ENCODE data around the gene RPAP2. TPM values are rescaled to one million over a fixed set of nuclear protein-coding genes. Genes with fewer than 3 reads are reported as not detected.
A peak's percentile ranks its signal among the peaks of the same experiment; 100 is the strongest.

Gene RPAP2
- total and polyA plus RNA-seq, 10 of the 15 experiments (the other 5 are each of a cell fraction or from before 2014, with no cell fraction given): 11.4 to 39.5 (median 21.7) TPM

DNA sequence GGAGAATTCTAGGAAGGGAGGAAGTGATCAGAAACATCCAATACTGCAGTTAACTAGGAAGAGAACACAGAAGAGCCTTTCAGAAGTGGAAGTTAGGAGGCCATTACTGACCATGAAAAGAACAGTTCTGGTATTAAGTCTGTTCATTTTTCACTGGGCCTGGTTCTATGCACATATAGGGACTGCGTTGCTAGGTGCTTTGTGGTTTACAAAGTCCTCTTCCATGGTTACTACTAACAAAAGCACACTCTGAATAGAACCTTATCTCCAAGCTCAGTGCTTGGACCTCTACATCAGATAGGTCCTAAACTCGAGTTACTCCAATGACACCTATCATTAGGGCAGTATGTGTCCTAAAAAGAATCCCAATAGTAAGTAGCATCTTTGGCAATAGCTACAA is 75.4 kb downstream of the RPAP2 start:
- no peaks in the 10 kb centered on the region for H3K79me2 ChIP-seq (ENCODE audit: control insufficient read depth, insufficient read depth, low read length)
- no peak overlapping the region for H3K4me3 ChIP-seq
- H3K27ac ChIP-seq (ENCODE audit: control insufficient read depth, insufficient read depth): no peak overlapping the region
- no peaks in the 10 kb centered on the region; a peak in 2 of 4 replicates for H3K36me3 ChIP-seq (ENCODE audit: control insufficient read depth in 2 of 2, insufficient read depth in 2 of 2, low read length in 1 of 2)
- intact Hi-C loops (cut with micrococcal nuclease; ENCODE audit: unreplicated experiment): no loop called here
- CTCF ChIA-PET: interaction anchor here (0.6 kb wide), 1 partner anchor 210 kb away, joined by 3 read pairs; no protein-coding TSS in a partner anchor
- no peak overlapping the region for H3K9ac ChIP-seq (ENCODE audit: control insufficient read depth, insufficient read depth, low read length)
- SMC1A ChIA-PET (ENCODE audit: uncharacterized antibody, unreplicated experiment): interaction anchor here (0.9 kb wide), 1 partner anchor 12 kb away, joined by 3 read pairs; no protein-coding TSS in a partner anchor
- in situ Hi-C loops (cut with MboI): no loop called here
- TF ChIP-seq, protein P1, sequence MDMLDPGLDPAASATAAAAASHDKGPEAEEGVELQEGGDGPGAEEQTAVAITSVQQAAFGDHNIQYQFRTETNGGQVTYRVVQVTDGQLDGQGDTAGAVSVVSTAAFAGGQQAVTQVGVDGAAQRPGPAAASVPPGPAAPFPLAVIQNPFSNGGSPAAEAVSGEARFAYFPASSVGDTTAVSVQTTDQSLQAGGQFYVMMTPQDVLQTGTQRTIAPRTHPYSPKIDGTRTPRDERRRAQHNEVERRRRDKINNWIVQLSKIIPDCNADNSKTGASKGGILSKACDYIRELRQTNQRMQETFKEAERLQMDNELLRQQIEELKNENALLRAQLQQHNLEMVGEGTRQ (IDR thresholded peaks at IDR 0.05; ENCODE audit: borderline replicate concordance, low read depth, low read length): no peak
- no peak for TF ChIP-seq ZBED1 (IDR thresholded peaks at IDR 0.05; ENCODE audit: borderline replicate concordance)
- TF ChIP-seq, protein P2, sequence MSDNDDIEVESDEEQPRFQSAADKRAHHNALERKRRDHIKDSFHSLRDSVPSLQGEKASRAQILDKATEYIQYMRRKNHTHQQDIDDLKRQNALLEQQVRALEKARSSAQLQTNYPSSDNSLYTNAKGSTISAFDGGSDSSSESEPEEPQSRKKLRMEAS (IDR thresholded peaks at IDR 0.05; ENCODE audit: low read depth, low read length): no peak
- TF ChIP-seq, protein P3, sequence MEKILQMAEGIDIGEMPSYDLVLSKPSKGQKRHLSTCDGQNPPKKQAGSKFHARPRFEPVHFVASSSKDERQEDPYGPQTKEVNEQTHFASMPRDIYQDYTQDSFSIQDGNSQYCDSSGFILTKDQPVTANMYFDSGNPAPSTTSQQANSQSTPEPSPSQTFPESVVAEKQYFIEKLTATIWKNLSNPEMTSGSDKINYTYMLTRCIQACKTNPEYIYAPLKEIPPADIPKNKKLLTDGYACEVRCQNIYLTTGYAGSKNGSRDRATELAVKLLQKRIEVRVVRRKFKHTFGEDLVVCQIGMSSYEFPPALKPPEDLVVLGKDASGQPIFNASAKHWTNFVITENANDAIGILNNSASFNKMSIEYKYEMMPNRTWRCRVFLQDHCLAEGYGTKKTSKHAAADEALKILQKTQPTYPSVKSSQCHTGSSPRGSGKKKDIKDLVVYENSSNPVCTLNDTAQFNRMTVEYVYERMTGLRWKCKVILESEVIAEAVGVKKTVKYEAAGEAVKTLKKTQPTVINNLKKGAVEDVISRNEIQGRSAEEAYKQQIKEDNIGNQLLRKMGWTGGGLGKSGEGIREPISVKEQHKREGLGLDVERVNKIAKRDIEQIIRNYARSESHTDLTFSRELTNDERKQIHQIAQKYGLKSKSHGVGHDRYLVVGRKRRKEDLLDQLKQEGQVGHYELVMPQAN (conservative IDR thresholded peaks at IDR 0.05): no peak
- TF ChIP-seq ESRRA (IDR thresholded peaks at IDR 0.05; ENCODE audit: low read length): no peak
- no peak for TF ChIP-seq MTA2 (IDR thresholded peaks at IDR 0.05; ENCODE audit: low read depth)
- TF ChIP-seq SMC3 (IDR thresholded peaks at IDR 0.05; ENCODE audit: borderline replicate concordance, low read length): no peak
- no peak for TF ChIP-seq SIX5 (IDR thresholded peaks at IDR 0.05; ENCODE audit: low read depth, low read length, severe bottlenecking)
- no peak for TF ChIP-seq POLR2A (IDR thresholded peaks at IDR 0.05; ENCODE audit: low read depth, low read length)
- TF ChIP-seq, protein P4, sequence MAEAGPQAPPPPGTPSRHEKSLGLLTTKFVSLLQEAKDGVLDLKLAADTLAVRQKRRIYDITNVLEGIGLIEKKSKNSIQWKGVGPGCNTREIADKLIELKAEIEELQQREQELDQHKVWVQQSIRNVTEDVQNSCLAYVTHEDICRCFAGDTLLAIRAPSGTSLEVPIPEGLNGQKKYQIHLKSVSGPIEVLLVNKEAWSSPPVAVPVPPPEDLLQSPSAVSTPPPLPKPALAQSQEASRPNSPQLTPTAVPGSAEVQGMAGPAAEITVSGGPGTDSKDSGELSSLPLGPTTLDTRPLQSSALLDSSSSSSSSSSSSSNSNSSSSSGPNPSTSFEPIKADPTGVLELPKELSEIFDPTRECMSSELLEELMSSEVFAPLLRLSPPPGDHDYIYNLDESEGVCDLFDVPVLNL (IDR thresholded peaks at IDR 0.05; ENCODE audit: low read depth, low read length): no peak
- no peak for TF ChIP-seq JUND (IDR thresholded peaks at IDR 0.05; ENCODE audit: low read depth, low read length)
- H3K9me3 ChIP-seq (replicated peaks; ENCODE audit: control insufficient read depth, insufficient read depth, low read length): no peaks in the 10 kb centered on the region
- H3K4me2 ChIP-seq (ENCODE audit: control insufficient read depth, insufficient read depth): no peak overlapping the region
- ATAC-seq (no peak), FAIRE-seq (peak; percentile 44), DNase-seq (ENCODE audit: low read depth, low spot score) (no peak)
- H3K27me3 ChIP-seq (replicated peaks in 1 of 2; ENCODE audit: control insufficient read depth in 2 of 2, insufficient read depth in 2 of 2, low read length in 1 of 2): no peaks in the 10 kb centered on the region
- POLR2A ChIA-PET: no interaction called here
- H4K20me1 ChIP-seq (ENCODE audit: control insufficient read depth, insufficient read depth): no peaks in the 10 kb centered on the region
- BruUV-seq (replicated peaks): no TSS peak
- 68% methylated on average over 2 of the region's 2 CpGs for WGBS (ENCODE audit: insufficient coverage, insufficient replicate concordance, low lambda C conversion rate, missing lambda C conversion rate)
- no peaks in the 10 kb centered on the region for H3K4me1 ChIP-seq (ENCODE audit: control insufficient read depth, insufficient read depth, low read length)
- H2AFZ ChIP-seq (ENCODE audit: control insufficient read depth, low read depth, low read length): no peak overlapping the region
- RAD21 ChIA-PET (ENCODE audit: unreplicated experiment): no interaction called here
